Stimulated activated CD4-positive, alpha-beta T cell treated with anti-CD3 and anti-CD28 coated beads, TNF-alpha, amount 100 ng/mL, for 1 hour (primary cell): ENCODE results near the gene ARHGAP25.

ENCODE experiments used
- DNase-seq, 3 donors: peaks; one replicate each; pipeline ENCODE4 v3.0.0-alpha.2; 2020; ENCODE audit warnings: low read depth in 3 of 3, low spot score in 1 of 3

Gene ARHGAP25

GRCh38 chr2:68765739-68766375, 31.2 kb downstream of the ARHGAP25 start:
- DNase-seq = no peak

DNA sequence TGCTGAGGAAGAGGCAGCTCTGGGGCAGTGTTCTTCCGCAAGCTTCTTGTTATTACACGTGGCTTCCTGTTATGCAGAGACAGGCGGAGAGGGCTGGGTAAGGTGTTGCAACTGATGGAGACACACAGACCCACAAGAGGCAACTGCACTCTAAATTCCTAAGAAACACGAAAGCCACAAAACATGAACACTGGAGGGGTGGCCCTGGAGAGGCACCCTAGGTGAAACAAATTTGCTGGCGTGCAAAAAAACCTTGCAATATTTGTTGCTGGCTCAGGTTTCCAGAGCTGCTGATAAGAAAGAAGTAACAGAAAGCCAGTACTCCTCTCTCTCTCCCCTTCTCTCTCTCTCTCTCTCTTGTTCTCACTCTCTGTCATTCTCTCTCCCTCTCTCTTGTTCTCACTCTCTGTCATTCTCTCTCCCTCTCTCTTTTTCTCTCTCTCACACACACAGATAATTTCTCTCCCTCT, 31.8 kb downstream of the ARHGAP25 start:
- no peak for DNase-seq

DNA sequence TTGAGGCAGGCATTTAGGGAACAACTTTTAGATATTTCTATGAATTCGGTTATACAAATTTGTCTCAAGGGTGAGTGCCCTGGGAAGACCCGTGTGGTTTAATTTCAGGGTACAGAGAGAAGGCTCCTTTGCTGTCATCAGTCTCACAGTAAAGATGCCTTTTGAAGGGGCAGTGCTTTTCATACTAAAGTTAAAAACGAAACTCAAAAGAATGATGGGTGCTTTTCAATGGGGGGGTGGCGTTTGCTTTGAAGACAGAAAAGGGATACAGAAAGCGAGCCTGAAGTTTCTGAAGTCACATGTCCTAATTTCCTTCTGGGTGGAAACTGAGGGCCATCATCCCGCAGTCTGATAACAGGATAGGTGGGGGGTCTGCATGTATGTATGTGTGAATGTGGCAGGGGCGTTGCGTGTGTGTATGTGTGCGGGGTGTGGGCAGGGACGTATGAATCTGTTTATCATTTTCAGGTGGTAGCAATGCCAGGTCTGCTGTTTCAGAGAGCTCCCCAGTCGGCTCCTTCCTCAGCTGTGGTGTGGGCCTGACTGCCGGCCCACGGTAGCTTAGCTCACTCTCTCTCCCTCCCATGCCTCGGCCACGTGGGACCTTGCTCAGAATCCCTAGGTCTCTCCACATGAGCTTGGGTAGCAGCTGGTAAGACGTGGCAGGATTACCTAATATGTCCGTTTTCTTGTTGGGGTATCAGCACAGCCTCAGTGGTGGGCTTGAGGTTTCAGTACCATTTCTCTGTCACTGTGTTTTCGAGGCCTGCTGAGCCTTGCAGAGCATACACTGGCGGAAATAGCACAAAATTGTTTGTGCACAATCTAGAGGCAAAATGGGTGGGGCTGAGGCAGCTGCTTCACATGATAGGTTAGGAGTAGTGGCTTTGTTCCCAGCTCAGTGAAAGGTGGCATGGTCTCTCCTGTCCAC, 32.7 kb downstream of the ARHGAP25 start:
- DNase-seq = no peak

DNA sequence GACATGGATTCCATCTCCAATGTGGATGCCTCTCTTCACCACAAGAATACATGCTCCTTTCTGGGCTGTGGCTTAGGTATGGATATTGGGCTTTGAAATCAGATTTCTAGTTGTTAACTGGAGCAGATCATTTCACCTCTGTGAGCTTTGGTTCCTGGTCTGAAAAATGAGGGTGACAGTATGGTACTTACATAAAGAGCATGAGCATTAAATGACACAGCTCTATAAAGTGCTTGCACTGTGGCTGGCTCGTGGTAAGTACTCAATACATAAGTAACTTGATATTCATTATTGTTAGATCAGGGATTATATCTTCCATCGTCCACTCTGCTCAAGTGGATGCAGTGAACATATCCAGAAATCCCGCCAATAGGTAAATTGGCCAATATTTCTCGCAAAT, 33.4 kb downstream of the ARHGAP25 start:
- no peak for DNase-seq

GRCh38 chr2:68768461-68768860, 33.9 kb downstream of the ARHGAP25 start:
- no peak for DNase-seq

GRCh38 chr2:68768951-68769350, 34.3 kb downstream of the ARHGAP25 start:
- DNase-seq = no peak

GRCh38 chr2:68769586-68770270, 35.1 kb downstream of the ARHGAP25 start:
- no peak for DNase-seq

GRCh38 chr2:68770271-68771111, 35.9 kb downstream of the ARHGAP25 start:
- no peak for DNase-seq

DNA sequence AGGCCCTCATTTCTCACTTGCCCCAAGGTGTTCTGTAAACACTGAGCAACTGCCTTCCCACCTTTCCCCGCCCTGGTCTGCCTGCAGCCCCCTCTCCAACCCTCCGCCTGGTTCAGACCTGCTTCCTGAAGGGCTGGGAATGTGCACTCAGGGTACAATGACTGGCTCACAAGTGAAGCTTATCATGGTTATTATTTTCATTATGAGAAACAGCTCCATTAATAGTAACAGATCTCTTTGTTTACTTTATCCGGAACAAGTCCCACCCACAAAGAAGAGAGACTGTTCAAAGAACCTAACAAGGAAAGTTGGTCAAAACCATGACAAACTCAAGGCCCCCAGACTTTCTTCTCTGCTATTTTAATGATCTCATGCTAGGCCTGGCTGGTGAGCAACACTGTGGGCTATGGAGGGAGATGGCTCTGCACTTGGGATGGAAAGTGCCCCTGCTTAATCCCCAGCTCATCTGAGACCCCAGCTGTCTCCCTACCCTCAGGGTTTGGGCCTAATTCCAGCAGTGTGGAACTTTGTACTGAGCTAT, 36.7 kb downstream of the ARHGAP25 start:
- no peak for DNase-seq

GRCh38 chr2:68772109-68772508, 37.5 kb downstream of the ARHGAP25 start:
- no peak for DNase-seq

DNA sequence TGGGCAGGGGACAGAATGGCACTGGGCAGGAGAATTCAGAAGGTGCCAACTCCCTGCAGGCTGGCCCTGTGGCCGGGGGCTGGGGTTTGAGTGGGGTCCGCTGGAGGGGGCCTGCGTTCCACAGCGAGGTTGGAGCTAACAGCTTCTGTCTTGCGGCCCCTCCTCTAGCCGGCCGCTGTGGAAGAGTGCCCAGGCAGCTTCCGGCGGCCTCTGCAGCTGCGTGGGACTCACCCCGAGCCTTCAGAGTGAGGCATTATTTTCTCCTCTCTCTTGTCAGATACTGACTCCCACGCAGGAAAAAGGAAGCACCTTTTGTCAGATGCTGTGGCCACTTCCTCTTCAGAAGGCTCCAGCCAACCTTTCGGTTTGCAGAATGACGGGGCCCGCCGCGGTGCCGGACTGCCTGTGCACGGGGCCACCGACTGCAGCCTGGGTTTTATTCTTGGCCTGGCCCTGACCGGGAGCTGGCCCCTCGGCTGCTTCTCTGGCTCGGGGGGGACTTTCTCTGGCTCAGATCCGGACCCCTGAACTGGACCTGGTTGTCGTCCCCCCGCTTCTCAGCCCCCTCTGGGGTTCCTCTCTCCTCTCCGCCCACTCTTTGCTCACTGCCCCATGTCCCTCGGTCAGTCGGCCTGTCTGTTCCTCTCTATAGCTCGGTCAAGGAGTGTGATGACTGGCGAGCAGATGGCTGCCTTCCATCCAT, 40.1 kb downstream of the ARHGAP25 start:
- DNase-seq = no peak

DNA sequence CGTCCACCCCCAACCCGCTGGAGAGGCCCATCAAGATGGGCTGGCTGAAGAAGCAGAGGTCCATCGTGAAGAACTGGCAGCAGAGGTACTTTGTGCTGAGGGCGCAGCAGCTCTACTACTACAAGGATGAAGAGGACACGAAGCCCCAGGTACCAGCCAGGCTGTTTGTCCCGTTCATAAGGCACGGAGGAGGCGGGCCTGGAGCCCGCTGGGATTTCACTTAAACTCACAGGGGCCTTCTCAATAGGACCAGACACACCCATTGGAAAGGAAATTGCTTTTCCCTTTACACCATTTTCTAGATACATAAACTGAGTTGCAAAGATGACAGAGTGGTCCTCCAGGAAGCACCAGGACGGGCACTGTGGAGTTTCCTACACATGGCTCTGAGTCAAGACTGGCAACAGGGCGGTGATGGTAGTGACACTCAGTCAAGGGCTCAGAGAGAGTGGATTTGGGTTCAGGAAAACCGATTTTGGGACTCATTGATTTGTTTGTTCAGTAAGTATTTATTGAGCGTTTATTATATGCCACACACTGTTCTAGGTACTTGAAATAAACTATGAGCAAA, 40.7 kb downstream of the ARHGAP25 start:
- DNase-seq = no peak

DNA sequence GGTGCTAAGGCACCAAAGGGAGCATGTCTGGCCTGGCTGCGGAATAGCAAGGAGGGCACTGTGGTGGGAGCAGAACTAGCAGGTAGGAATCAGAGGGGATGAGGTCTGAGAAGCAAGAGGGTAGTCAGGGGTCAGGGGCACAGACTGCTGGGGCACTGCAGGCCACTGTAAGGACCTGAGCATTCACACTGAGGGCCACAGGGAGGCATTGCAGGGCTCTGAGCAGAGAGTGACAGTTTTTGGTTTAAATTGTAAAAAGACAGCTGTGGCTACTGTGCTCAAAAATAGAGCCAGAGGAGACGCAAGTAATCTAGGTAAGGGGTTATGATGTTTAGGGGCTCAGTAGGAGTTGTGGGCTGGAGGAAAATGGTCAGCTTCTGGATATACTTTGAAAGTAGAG, 41.5 kb downstream of the ARHGAP25 start:
- no peak for DNase-seq

- no peak for DNase-seq
Observed at GRCh38 chr2:68779595-68779994, 45.0 kb downstream of the ARHGAP25 start.

DNA sequence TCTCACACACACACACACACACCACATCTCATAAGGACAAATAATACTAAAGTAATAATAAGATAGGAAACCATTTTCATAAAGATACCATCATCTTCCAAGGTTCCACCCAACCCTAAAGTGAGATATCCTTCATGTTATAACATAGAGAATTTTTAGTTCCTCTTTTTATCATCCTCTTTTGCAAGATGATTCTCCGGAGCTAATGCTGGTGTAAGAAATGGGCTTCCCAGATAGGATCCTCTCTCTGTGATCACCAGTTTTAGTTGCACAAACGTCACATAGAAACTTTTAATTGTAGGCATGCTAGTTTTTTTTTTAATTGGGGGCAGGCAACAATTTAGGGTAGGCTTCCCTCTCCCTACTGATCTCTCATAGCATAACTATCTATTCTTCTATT, 49.6 kb downstream of the ARHGAP25 start:
- DNase-seq = no peak

DNA sequence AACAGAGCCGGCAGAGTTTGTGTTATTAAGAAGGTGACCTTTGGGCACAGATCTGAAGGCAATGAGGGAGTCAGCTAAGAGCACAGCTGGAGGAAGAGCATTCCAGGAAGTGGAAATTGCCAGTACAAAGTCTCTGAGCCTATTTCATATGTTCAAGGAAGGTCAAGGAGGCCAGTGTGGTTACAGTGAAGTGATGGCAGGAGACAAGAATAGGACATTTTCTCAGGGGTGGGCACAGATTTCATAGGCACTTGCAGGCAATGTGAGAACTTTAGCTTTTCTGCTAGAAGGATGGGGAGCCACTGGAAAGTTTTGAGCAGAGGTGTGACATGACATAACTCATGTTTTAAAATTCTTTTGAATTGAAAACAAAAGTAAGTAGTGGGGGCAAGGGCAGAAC, 50.3 kb downstream of the ARHGAP25 start:
- no peak for DNase-seq

- no peak for DNase-seq
Observed at GRCh38 chr2:68787356-68787755, 52.7 kb downstream of the ARHGAP25 start.

DNA sequence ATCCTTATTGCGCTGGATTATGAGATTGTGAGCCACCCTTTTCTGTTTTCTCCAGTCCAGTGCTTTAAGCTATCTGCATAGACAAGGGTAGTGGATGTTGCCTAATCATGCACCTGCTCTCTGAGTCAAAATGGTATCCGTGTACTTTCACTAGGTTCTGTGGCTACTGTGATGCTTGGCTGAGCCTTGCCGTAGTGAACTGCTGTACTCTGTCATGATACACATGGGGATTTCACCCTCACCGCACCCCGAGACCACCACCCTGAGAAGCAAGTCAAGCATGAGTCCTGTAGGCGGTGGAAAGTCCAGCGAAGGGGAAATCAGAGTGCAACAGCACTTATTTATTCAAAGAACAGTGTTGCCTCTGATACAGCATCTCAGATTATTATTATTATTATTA, 55.0 kb downstream of the ARHGAP25 start:
- DNase-seq = no peak

- DNase-seq = no peak
Observed at GRCh38 chr2:68790600-68790999, 56.0 kb downstream of the ARHGAP25 start.

DNA sequence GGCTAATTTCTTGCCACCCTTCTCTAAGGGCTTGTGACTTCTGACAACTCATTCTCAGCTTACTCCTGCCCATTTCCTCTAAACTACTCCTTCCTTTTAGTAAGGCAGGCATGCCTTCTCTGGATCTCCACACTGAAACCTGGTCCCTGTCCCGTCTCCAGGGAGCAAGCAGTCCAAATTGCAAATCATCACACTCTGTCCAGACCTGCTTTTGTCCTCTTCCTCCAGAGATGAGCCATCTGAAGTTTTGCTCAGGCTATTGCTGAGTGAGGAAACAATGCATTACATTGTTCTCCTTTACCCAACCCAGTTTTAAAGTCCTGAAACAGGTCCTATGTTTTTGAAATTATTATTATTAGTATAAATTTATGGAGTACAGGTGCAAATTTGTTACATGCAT, 57.3 kb downstream of the ARHGAP25 start:
- no peak for DNase-seq
